ENCODE data around the gene AGGF1.
"Not testable (repeated sequence)": the region's sequence is repeated elsewhere in the genome, so short reads cannot be mapped to it uniquely, and the experiment has no call there.

Gene AGGF1

DNA sequence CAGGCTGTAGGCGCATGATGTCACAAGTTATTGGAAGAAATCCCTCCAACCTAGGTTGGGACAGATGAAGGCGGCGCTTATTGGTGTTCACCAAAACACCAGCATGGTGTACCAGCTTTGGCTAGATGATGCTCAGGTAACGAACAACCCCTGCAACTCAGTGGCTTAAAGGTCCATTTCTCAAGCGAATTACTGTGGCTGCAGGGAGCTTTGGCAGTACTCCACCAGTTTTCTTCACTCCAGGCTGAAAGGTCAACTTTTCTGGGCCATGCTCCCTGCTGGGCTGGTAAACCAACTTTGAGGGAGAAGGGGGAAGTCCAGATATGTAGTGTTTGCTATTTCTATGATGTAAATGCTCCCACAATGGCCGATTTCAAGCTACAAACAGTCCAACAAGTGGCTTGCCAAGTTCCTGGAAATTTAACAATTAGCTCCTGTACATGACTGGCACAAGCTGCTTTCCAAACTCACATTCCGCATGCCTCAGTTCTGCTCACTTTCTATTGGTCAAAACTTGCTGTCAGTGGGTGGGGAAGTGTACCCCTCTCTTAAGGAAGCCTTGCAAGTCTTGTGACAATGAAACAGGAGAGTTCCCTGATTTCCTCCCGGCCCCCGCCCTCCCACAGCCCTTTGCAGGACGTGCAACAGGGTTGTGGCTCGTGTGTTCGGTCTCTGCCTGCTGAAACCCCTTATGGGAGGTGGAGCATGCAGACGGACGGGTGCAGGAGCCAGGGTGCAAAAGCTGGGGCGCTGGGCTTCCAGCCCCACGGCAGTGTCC is 57.5 kb downstream of the AGGF1 start:
- peak; percentile 85 for DNase-seq

DNA sequence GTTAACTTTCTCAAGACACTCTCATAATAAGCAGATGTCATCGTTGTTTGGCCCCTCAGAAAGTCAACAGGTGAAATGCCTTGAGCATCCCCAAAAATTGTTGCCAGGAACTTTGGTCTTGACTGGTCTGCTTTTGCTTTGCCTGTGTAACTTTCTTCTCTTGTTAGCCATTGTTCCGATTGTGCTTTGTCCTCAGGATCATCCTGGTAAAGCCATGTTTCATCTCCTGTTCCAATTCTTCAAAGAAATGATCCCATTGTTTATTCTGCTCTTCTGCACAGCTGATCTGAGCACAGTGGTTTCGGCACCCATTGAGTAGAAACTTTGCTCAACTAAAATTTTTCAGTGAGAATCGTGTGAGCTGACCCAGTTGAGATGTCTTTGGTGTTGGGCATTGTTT is 65.0 kb downstream of the AGGF1 start:
- DNase-seq: no peak

DNA sequence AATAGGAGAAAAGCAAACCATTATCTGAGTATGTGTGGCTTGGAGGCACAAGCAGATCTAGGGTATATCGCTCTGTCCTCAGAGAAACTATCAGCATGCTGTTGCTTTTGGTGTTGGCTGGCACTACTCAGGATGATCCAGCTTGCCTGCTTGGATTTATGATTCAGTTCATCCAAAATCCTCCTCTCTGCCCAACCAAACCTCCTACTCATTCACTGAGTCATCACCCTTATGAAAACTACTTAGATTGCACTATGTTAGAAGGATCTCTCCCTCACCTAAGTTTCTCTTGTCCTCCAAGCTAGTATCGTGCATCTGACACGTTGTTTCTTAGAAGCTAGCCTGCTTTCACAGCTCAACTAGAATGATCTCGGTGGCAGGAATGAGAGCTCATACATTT is 71.1 kb downstream of the AGGF1 start:
- peak; percentile 46 to 59 (median 51) for DNase-seq

DNA sequence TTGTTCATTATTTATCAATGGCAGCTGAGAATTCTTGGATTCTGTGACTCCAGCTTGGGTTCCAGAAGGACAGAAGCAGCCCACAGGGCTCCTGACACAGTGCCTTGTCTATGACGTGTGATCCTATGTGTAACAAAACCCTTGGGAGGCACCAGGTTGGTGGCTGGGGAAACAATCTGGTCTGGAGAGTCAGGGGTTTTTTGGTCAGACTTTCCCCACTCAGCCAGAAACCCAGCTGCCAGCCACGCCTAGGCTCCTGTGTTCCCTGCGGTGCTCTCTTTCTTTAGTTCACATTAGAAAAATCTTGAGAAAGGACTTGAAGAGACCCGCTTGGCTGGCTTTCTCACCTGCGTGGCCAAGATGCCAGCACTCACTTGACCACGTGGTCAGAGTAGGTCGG is 72.3 kb downstream of the AGGF1 start:
- no peak for DNase-seq

DNA sequence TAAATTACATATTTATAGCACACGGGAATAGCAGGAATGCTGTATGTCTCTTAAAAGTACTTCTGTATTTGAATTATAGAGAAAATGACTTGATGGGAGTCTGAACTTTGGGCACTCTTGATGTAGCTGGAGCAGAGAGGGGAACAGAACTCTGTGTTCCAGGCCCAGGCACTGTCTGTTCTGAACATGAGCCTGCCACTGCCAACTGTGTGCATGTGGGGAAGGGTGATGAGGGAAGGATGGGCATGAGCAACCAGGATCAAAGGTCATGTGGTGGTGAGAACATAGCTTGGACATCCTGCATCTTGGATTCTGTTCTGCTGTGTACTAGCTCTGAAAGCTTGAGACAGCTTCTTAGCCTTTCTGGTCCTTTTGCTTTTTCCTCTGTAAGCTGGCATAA is 73.3 kb downstream of the AGGF1 start:
- DNase-seq: no peak

DNA sequence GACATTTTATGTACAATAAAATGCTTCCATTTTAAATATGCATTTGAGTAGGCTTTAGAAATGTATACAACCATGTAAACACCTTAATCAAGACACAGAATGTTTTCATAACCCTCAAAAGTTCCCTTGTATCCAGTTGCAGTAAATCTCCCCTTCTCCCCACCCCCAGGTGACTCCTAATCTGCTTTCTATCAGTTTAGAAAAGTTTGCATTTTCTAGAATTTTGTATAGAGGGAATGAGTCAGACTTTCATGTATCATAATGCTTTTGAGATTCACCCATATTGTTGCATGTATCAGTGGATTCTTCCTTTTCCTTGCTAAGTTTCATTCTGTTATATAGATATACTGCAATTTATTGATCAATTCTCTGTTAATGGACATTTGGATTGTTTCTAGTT is 74.6 kb downstream of the AGGF1 start:
- no peak for DNase-seq

DNA sequence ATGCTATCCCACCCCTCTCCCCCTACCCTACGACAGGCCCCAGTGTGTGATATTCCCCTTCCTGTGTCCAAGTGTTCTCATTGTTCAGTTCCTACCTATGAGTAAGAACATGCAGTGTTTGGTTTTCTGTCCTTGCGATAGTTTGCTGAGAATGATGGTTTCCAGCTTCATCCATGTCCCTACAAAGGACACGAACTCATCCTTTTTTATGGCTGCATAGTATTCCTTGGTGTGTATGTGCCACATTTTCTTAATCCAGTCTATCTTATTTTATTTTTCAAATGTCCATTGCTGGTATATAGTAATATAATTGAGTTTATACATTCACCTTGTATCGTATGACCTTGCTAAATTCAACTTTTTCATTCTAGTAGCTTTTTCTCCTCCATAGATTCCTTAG is 76.8 kb downstream of the AGGF1 start:
- DNase-seq: not testable (repeated sequence)
